GM10248 (cell line): ENCODE data around the gene SPTB.
"Not testable (repeated sequence)": the region's sequence is repeated elsewhere in the genome, so short reads cannot be mapped to it uniquely, and the experiment has no call there.

Experiments
- CTCF ChIA-PET: fragments of 300-600 bp; sonication (Branson Sonifier 250); formaldehyde crosslinking; extraction: SDS; loops from one replicate; lab custom pipeline; 2021; ENCODE audit warnings: antibody characterized with exemption; lab: Yijun Ruan, JAX
- POLR2A ChIA-PET: fragments of 350-650 bp; sonication (Branson Sonifier 250); formaldehyde crosslinking; extraction: SDS; loops from one replicate; lab custom pipeline; 2020; ENCODE audit warnings: antibody characterized with exemption; lab: Yijun Ruan, JAX
- DNase-seq: peaks from one replicate; pipeline ENCODE4 v3.0.0; 2012; ENCODE audit errors: extremely low spot score
- CTCF ChIP-seq: IDR thresholded peaks from 2 replicates; pipeline ENCODE4 v1.5.1; 2012; ENCODE audit warnings: mild to moderate bottlenecking, low read depth; ENCODE audit errors: extremely low read depth, missing control alignments, control extremely low read depth

The SPTB gene

DNA sequence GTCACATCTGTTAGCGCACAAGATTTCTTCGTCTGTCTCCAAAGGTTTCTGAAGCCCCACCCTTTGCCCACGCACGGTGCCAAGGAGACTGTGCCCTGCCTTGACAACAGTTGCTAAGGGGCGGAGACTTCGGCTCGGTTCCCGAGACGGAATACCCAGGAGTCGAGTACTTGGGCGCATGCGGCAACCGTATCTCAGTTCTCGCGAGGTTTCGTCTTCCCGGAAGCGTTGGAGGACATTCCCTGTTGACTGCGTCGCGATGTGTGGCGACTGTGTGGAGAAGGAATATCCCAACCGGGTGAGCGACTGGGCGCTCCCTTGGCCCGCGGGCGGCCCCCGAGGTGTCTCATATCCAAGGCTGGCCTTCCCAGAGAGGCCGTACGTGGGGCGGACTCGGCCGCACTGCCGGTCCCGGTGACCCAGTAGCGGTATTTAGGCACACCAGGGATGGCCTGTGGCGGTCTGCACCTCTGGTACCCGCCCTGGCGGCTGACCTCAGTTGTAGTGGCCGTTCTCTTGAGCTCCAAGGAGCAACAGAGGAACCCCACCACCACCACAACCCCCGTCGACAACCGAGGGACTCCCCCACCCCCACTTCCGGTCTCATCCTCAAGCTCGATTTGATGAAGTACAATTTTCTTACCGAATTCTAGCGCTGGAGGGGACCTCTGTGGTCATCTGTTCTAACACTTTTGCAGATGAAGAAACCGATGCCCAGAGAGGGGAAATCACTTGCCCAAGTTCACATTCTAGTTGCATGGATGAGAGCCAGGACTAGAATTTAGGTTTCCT is 34.7 kb upstream of the SPTB start, which contains the start of gene CHURC1:
Gene CHURC1 (plus strand): TSS at position 219 of the 792 bp plus-strand sequence. CDS start 41 bp downstream, at position 260.
- DNase-seq, result peak; percentile 92
- ChIA-PET CTCF (interaction anchor here (1.0 to 2.2 kb wide), 5 partner anchors 10 to 91 kb away, joined by 3 to 14 read pairs (median 5); no protein-coding TSS in a partner anchor), POLR2A (interaction anchor here (1.0 kb wide), 1 partner anchor 13 kb away, joined by 3 read pairs; no protein-coding TSS in a partner anchor)
- TF ChIP-seq CTCF, result no peak

- DNase-seq, POLR2A ChIA-PET: not testable (repeated sequence)
- CTCF ChIA-PET, result interaction anchor here (2.2 kb wide), 2 partner anchors 13 to 22 kb away, joined by 14 read pairs; no protein-coding TSS in a partner anchor
These were observed 33.8 kb upstream of the SPTB start for GRCh38 chr14:64913477-64913876.

DNA sequence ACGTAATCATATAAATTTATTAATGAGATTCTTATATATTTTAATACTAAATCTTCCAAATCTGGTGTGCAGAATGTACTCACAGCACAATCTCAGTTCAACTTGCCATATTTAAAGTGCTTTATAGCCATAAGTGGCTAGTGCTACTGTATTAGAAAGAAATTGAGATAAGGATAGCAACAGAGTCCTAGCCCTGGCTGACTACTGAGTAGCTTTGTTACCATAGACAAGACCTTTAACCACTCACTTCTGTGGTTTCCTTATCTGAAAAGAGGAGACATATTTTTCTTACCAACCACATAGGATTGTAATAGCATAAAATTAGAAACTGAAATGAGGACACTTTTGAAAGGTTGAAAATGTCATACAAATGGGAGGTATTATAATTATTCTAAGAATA is 32.6 kb upstream of the SPTB start:
- POLR2A ChIA-PET, result no interaction called here
- CTCF ChIA-PET, result interaction anchor here (2.4 kb wide), 1 partner anchor 20 kb away, joined by 17 read pairs; no protein-coding TSS in a partner anchor
- DNase-seq, result no peak
- no peak for TF ChIP-seq CTCF

DNA sequence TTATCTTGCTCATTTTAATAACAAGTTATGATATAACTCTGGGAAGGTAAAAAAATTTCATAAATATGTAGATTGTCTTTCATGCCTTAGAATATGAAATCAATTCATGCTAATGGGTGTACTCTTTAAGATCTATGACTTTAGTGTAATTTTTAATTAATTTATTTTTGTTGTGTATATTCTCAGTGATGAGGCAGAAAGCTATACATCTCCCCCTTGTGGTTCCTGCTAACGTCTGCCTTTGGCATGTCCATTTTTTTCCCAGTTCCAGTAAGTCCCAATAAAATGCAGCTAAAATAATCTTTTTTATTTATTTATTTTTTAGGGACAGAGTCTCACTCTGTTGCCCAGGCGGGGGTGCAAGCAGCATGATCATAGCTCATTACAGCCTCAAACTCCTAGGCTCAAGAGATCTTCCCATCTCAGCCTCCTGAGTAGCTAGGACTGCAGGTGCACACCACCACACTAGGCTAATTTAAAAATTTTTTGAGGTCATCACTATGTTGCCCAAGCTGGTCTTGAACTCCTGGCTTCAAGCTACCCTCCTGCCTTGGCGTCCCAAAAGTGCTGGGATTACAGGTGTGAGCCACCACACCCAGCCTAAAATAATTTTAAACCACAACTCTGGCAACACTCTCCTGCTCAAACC is 31.3 kb upstream of the SPTB start:
- ChIA-PET CTCF (interaction anchor here (0.9 to 3.2 kb wide), 12 partner anchors 9 to 94 kb away, joined by 3 to 17 read pairs (median 4); no protein-coding TSS in a partner anchor), POLR2A (no interaction called here)
- no peak for DNase-seq
- peak; percentile 38 for TF ChIP-seq CTCF

DNA sequence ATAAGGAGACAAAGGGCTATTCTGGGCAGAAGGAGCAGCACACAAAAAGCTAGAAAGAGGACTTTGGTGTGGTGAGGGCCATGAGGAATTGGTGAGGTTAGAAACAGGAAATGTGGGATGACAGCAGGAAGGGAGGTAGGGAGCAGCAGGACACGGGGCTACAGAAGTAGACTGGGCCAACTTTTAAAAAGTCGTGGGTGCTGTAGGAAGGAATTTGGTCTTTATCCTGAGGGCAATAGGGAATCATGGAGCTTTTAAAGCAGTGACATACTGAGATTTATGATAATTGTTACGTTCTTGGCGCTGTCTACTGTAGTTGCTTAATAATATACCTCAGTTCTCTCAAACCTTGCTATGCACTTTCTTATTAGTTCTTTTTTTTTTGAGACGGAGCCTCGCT is 26.3 kb upstream of the SPTB start:
- TF ChIP-seq CTCF, result no peak
- ChIA-PET CTCF (interaction anchor here (0.8 to 1.9 kb wide), 3 partner anchors 14 to 82 kb away, joined by 3 to 5 read pairs (median 4); no protein-coding TSS in a partner anchor), POLR2A (no interaction called here)
- DNase-seq, result no peak

DNA sequence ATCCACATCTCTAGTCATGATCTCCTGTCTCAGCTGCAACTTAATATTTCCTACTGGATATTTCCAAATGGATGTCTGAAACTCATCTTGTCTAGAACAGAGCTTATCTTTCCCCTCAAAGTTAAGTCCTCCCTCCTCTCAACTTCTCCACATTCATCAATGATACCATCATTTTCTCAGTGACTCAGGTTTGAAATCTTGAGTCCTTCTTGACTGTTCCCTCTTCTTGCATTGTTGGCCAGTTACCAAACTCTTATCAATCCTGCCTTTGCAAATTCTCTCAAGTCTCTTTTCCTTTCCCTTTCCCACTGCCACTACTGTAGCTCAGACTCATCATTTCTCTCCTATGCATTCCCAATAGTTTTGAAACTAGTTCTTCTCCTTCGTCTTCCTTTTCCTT is 20.3 kb upstream of the SPTB start:
- no peak for DNase-seq
- CTCF ChIA-PET, result interaction anchor here (0.9 to 5.8 kb wide), 5 partner anchors 8 to 76 kb away, joined by 3 to 63 read pairs (median 8); no protein-coding TSS in a partner anchor
- TF ChIP-seq CTCF, result no peak
- POLR2A ChIA-PET, result no interaction called here
